HFF-Myc (cell line): Measurements from ENCODE around the gene LIPJ.

ENCODE experiments used
- DNase-seq: peaks from one replicate; pipeline ENCODE4 v3.0.0-alpha.2; 2011; ENCODE audit warnings: low read depth; ENCODE audit errors: extremely low read depth
- H3K4me3 ChIP-seq: replicated peaks from 2 replicates; pipeline ENCODE4 v1.5.1; 2011; ENCODE audit warnings: low read depth, mild to moderate bottlenecking, control low read depth, low read length
- CTCF ChIP-seq: IDR thresholded peaks from 2 replicates; pipeline ENCODE4 v1.5.1; 2012; ENCODE audit warnings: mild to moderate bottlenecking, low read depth, low read length, control low read depth; ENCODE audit errors: missing control alignments

Gene LIPJ

GRCh38 chr10:88544140-88544870, 42.3 kb upstream of the LIPJ start:
- TF ChIP-seq CTCF: no peak
- H3K4me3 ChIP-seq: no peak overlapping the region
- DNase-seq: no peak

GRCh38 chr10:88545359-88545758, 41.2 kb upstream of the LIPJ start:
- no peak for TF ChIP-seq CTCF
- no peak overlapping the region for H3K4me3 ChIP-seq
- no peak for DNase-seq

GRCh38 chr10:88546497-88546896, 40.1 kb upstream of the LIPJ start:
- no peak overlapping the region for H3K4me3 ChIP-seq
- TF ChIP-seq CTCF: no peak
- DNase-seq: no peak

GRCh38 chr10:88551246-88551645, 35.3 kb upstream of the LIPJ start:
- no peak for TF ChIP-seq CTCF
- DNase-seq: no peak
- no peak overlapping the region for H3K4me3 ChIP-seq

GRCh38 chr10:88553116-88553752, 33.3 kb upstream of the LIPJ start:
- peak; percentile 61 for DNase-seq
- H3K4me3 ChIP-seq: no peak overlapping the region
- TF ChIP-seq CTCF: peak; percentile 74

GRCh38 chr10:88555190-88555908, 31.2 kb upstream of the LIPJ start:
- H3K4me3 ChIP-seq: no peak overlapping the region
- DNase-seq: no peak
- TF ChIP-seq CTCF: no peak
